Measurements from ENCODE around the gene CLASRP. TPM values are rescaled to one million over a fixed set of nuclear protein-coding genes. Genes with fewer than 3 reads are reported as not detected.

Gene CLASRP
- total and polyA plus RNA-seq, 9 of the 15 experiments (the other 6 are each of a cell fraction or from before 2014, with no cell fraction given), result 0.94 to 86.3 (median 44.0) TPM

GRCh38 chr19:45076851-45077730, 38.2 kb downstream of the CLASRP start (continued):
- TF ChIP-seq HDAC1 (IDR thresholded peaks at IDR 0.05), result no peak
- TF ChIP-seq TRIM25 (IDR thresholded peaks at IDR 0.05; ENCODE audit: borderline replicate concordance), result 0 out of 2 replicates have a peak, but pooled peaks have one; percentile 23
- TF ChIP-seq ZNF407 (IDR thresholded peaks at IDR 0.05; ENCODE audit: low read depth), result no peak
- no peak for TF ChIP-seq ZNF398 (CRISPR knock-in tag; IDR thresholded peaks at IDR 0.05)
- TF ChIP-seq ZBTB9 (CRISPR knock-in tag; IDR thresholded peaks at IDR 0.05), result no peak
- TF ChIP-seq KHSRP (IDR thresholded peaks at IDR 0.05), result no peak
- no peak for TF ChIP-seq PHF20 (IDR thresholded peaks at IDR 0.05; ENCODE audit: partially characterized antibody)
- TF ChIP-seq TCF15 (CRISPR knock-in tag; IDR thresholded peaks at IDR 0.05), result no peak
- no peak for TF ChIP-seq ZNF395 (CRISPR knock-in tag; IDR thresholded peaks at IDR 0.05)
- TF ChIP-seq TAF1 (IDR thresholded peaks at IDR 0.05; ENCODE audit: control insufficient read depth, extremely low read depth, insufficient read depth, low read length, severe bottlenecking), result no peak
